DMS53 (cell line): Measurements from ENCODE around the gene DOHH.

Experiments used
- DNase-seq: peaks from one replicate; lab custom pipeline; 2025; lab: John Stamatoyannopoulos, UW

DOHH gene

GRCh38 chr19:3500429-3501101 is at the start of gene DOHH:
DOHH (minus strand) TSS chr19:3500674; CDS start chr19:3496814, 3,860 bp downstream.
- peak; percentile 96 for DNase-seq

GRCh38 chr19:3549816-3550215 is 49.3 kb upstream of the DOHH start:
- DNase-seq = no peak

GRCh38 chr19:3548606-3549005 is 48.1 kb upstream of the DOHH start:
- DNase-seq = no peak

GRCh38 chr19:3547767-3548282 is 47.4 kb upstream of the DOHH start:
- no peak for DNase-seq

- peak; percentile 32 for DNase-seq
Measured at GRCh38 chr19:3547301-3547731, 46.8 kb upstream of the DOHH start.

- DNase-seq = no peak
Measured at GRCh38 chr19:3546119-3546518, 45.6 kb upstream of the DOHH start.

GRCh38 chr19:3545669-3546034 is 45.2 kb upstream of the DOHH start:
- DNase-seq = no peak

GRCh38 chr19:3544742-3545668 is 44.5 kb upstream of the DOHH start:
- DNase-seq = peak; percentile 67

GRCh38 chr19:3544058-3544376 is 43.5 kb upstream of the DOHH start:
- DNase-seq = no peak

GRCh38 chr19:3543150-3544057 is 42.9 kb upstream of the DOHH start:
- DNase-seq = no peak

GRCh38 chr19:3539756-3540118 is 39.3 kb upstream of the DOHH start:
- no peak for DNase-seq

GRCh38 chr19:3538965-3539755 is 38.7 kb upstream of the DOHH start, which contains the start of gene TEKTIP1:
TEKTIP1 (plus strand) TSS chr19:3539174; CDS start chr19:3539178, 4 bp downstream.
- DNase-seq = peak; percentile 41

GRCh38 chr19:3538258-3538929 is 37.9 kb upstream of the DOHH start:
- no peak for DNase-seq

GRCh38 chr19:3537438-3538240 is 37.2 kb upstream of the DOHH start:
- DNase-seq = no peak

- no peak for DNase-seq
Measured at GRCh38 chr19:3537101-3537437, 36.6 kb upstream of the DOHH start.

- no peak for DNase-seq
Measured at GRCh38 chr19:3536429-3537100, 36.1 kb upstream of the DOHH start.

- no peak for DNase-seq
Measured at GRCh38 chr19:3535981-3536380, 35.5 kb upstream of the DOHH start.

GRCh38 chr19:3535563-3535965 is 35.1 kb upstream of the DOHH start:
- no peak for DNase-seq

- no peak for DNase-seq
Measured at GRCh38 chr19:3535235-3535535, 34.7 kb upstream of the DOHH start.
